ENCODE results near the gene MAML3. TPM values are rescaled to one million over a fixed set of nuclear protein-coding genes. Genes with fewer than 3 reads are reported as not detected.

MAML3 gene
- total RNA-seq, 6 experiments from 2014 or later: 1.2 to 1.9 (median 1.6) TPM

DNA sequence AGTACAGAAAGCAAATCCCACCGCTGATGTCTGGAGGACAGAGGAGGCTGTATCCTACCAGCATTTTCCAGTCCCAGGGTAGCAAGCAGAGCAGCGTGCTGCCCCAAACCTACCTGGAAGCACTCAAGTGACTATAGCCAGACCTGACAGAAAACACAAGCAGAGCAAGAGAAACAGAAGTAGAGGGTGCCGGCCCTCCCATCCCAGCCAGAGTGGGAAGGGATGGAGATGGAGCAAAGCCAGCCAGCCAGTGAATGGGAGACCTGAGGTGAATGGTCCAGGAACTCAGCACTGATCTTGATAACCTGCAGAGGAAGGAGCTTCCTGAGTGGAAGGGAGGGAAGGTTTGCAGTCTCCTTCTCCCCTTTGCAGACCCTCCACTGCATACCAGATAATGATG, 185.2 kb downstream of the MAML3 start:
- Mint-ChIP-seq H3K9me3 (no peaks in the 10 kb centered on the region), H3K4me1 (ENCODE audit: low read depth) (no peaks in the 10 kb centered on the region), H3K27me3 (ENCODE audit: insufficient read depth) (peaks cover 2% of the 10 kb centered on the region), H3K27ac (no peak overlapping the region), H3K36me3 (ENCODE audit: low read depth) (no peaks in the 10 kb centered on the region), H3K4me3 (no peak overlapping the region)
- TF ChIP-seq, protein P1, sequence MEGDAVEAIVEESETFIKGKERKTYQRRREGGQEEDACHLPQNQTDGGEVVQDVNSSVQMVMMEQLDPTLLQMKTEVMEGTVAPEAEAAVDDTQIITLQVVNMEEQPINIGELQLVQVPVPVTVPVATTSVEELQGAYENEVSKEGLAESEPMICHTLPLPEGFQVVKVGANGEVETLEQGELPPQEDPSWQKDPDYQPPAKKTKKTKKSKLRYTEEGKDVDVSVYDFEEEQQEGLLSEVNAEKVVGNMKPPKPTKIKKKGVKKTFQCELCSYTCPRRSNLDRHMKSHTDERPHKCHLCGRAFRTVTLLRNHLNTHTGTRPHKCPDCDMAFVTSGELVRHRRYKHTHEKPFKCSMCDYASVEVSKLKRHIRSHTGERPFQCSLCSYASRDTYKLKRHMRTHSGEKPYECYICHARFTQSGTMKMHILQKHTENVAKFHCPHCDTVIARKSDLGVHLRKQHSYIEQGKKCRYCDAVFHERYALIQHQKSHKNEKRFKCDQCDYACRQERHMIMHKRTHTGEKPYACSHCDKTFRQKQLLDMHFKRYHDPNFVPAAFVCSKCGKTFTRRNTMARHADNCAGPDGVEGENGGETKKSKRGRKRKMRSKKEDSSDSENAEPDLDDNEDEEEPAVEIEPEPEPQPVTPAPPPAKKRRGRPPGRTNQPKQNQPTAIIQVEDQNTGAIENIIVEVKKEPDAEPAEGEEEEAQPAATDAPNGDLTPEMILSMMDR (IDR thresholded peaks at IDR 0.05): no peak
- DNase-seq: no peak

DNA sequence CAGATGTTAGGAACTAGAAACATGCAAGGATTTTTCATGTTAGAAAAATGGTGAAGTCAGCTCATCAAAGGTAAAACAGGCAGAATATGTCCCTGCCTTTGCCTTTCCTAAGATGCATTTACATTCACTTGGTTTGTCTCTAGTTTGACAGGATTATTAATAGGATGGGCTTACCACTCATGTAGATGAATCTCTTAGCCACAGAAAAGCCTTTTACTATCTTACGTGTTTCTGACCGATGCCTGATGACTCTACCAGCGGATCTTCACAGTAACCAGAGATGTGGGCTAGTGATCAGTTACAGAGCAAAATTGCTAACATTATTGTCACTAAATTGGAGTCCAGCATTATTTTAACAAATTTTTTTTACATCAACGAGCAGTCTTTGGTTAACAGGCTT, 187.6 kb downstream of the MAML3 start:
- no peak overlapping the region for H3K4me3 Mint-ChIP-seq
- TF ChIP-seq, protein P1 (IDR thresholded peaks at IDR 0.05): no peak
- H3K4me1 Mint-ChIP-seq (ENCODE audit: low read depth): no peaks in the 10 kb centered on the region
- H3K27ac Mint-ChIP-seq: no peak overlapping the region
- no peaks in the 10 kb centered on the region for H3K9me3 Mint-ChIP-seq
- no peak for DNase-seq
- H3K27me3 Mint-ChIP-seq (ENCODE audit: insufficient read depth): peaks cover 6% of the 10 kb centered on the region
- H3K36me3 Mint-ChIP-seq (ENCODE audit: low read depth): no peaks in the 10 kb centered on the region

DNA sequence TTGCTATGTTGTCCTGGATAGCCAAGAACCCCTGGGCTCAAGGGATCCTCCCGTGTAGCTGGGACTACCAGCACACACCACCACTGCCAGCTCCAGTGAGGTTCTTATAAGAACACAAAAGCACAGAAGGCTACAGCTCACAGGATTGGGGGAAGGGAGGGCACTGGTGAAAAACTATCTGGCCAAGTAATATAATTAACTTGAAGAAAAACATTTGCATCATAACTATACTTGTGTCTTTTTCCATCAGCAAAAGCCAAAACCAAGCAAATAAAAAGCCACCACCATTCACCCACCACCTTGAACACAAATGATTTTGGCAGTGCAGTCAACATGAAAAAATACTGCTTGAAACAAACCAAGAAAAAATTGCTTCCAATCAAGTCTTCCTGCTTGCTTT, 188.2 kb downstream of the MAML3 start:
- H3K36me3 Mint-ChIP-seq (ENCODE audit: low read depth): no peaks in the 10 kb centered on the region
- no peaks in the 10 kb centered on the region for H3K9me3 Mint-ChIP-seq

DNA sequence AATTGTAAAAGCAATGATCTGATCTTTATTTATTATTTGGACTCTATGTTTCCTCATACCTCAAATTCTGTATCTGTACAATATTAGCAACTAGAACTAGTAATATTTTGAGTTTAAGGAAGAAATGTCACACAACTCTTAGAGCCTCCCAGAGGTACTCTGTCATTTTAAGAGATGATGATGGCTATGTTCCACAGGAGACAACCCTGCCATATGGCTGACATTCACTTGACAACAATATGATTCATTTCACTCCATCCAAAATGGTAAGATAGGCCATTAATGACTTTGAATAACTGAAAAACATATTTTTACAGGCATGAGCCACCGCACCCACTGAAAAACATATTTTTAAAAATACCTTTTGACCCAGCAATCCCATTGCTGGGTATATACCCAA, 190.3 kb downstream of the MAML3 start:
- TF ChIP-seq, protein P1 (IDR thresholded peaks at IDR 0.05): no peak
- Mint-ChIP-seq H3K4me3 (no peak overlapping the region), H3K4me1 (ENCODE audit: low read depth) (no peaks in the 10 kb centered on the region), H3K36me3 (ENCODE audit: low read depth) (no peaks in the 10 kb centered on the region), H3K9me3 (no peaks in the 10 kb centered on the region), H3K27ac (no peak overlapping the region), H3K27me3 (ENCODE audit: insufficient read depth) (peaks cover 7% of the 10 kb centered on the region)
- DNase-seq: no peak

More for the DNA sequence above, 188.2 kb downstream of the MAML3 start:
- Mint-ChIP-seq H3K4me3 (no peak overlapping the region), H3K27me3 (ENCODE audit: insufficient read depth) (peaks cover 6% of the 10 kb centered on the region), H3K4me1 (ENCODE audit: low read depth) (no peaks in the 10 kb centered on the region), H3K27ac (no peak overlapping the region)
- TF ChIP-seq, protein P1 (IDR thresholded peaks at IDR 0.05): no peak
- DNase-seq: no peak

DNA sequence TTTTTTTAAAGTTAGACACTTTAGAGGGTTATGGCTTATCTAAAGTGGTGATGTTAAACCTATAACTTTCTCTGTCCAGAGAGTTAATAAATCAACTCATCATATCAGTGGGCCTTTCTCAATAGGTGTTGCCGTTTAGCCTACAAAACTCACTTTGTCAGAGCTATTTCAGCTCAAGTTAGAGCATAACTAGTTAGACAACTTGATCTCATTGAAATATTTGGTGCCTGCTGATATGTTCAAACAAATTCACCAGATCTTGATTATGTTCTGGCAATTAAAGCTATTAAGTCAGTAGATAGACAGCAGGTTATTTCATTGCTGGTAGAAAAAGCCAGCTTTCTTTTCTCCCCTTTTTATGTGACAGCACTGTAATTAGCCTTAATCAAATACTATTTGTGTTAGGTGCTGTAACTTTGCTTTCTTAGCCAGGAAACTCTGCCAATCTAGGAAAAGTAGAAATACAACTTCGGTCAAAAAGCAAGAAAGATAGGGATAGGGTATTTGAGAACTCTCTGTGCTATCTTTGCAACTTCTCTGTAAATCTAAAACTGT, 191.8 kb downstream of the MAML3 start:
- H3K4me1 Mint-ChIP-seq (ENCODE audit: low read depth): no peaks in the 10 kb centered on the region
- H3K4me3 Mint-ChIP-seq: no peak overlapping the region
- peaks cover 7% of the 10 kb centered on the region for H3K27me3 Mint-ChIP-seq (ENCODE audit: insufficient read depth)
- no peak overlapping the region for H3K27ac Mint-ChIP-seq
- H3K36me3 Mint-ChIP-seq (ENCODE audit: low read depth): no peaks in the 10 kb centered on the region
- no peaks in the 10 kb centered on the region for H3K9me3 Mint-ChIP-seq
- TF ChIP-seq, protein P1 (IDR thresholded peaks at IDR 0.05): no peak
- DNase-seq: no peak

Measured in HFFc6 (cell line).